ENCODE data around the gene PREX1.

Gene PREX1

DNA sequence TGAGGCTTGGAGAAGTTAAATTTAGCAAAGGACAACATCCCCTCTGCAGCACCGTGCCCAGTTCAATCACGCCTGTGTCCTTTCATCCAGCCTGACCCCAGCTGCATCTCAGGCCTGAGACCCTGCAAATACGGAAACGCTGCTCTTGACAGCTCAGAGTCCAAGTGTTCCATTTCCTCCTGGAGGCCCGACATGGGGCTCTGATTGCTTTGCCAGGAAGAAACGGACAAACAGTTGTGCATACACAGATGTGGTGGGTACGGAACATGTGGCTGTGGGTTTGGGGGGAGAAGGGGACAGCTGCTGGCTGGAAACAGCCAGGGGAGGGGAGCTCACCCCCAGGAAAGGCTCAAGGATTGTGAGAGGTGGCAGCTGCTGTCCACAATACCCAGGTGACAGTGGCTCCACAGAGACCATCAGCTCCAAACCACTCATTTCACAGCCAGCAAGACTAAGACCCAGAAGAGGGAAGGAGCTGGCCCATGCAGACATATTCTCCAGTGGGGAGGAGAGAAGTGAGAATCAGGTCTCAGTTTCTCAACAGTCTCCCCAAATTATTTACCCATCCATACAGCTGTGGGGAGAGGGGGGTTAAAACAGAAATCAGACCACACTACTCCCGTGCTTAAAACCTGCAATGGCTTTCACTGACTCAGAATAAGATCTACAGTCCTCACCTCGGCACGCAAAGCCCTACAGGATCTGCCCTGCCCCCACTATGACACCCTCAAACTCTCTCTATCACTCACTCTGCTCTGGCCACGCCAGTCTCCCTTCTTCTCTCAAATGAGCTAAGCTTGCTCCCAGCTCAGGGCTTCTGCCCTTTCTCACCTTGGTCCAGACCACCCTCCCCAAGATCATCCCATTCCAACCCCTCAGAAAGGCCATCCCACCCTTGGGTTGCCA lies 89.1 kb downstream of the PREX1 start:
- DNase-seq, result peak in 3 of 51 donors; percentile 16 to 30 (median 19)

DNA sequence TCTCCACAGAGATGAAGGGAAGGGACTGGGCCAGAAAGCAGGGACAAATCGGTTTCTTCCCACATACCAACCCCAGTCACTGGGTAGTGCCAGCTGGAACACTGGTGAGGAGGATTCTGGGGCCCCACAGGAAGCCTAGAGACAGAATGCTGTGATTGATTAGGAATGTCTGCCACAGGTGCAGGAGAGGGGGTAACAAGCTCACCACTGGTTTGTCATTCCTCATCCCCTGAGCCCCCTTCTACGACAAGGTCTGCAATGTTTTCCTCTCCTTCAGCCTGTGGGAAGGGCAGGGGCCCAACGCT lies 89.8 kb downstream of the PREX1 start:
- DNase-seq, result no peak

DNA sequence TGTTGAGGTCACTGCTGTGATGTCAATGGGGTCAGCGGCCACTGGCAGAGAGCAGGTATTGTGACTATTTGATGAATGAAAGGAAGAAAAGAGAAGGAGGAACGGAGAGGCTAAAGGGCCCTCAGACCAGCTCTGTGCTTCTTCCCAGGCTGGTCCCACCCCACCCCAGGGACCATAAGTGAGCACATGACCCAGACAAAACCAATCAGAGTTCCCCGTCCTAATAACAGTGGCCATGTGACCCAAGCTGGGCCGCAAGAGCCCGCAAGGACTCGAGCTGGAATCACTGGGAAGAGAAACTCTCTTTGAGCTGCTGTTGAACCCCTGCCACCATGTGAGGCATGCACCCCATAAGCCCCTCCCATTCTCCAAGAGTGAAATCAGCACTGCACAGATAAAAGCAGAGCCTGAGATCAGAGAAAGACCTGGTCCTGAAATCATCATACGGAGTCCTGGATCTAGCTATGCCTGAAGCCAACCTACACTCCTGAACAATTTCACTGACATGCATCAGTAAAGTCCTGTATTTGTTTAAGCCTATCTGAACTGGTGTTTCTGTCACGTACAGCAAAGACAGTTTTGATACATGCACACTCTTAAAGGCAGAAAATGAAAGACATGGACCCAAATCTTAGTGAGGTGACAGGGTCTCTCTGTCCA lies 90.2 kb downstream of the PREX1 start:
- DNase-seq, result peak in 29 of 51 donors; percentile 24 to 77 (median 61)

DNA sequence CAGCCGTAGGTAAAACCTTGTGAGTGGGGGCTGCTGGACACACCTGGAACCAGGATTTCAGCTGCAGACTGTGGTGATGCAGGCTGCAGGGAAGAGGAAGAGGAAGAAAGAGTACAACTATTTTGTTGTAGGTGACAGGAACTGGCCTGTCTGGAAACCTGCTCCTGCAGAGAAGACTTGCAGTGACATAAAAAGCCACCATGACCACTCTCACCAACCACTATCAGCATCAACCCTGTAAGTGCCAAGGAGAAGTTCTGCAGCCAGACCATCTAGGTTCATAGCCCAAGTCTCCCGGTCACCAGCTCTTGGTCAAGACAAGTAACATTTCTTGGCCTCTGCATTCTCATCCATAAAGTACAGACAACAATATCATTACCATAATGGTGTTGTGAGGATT lies 91.2 kb downstream of the PREX1 start:
- no peak for DNase-seq

DNA sequence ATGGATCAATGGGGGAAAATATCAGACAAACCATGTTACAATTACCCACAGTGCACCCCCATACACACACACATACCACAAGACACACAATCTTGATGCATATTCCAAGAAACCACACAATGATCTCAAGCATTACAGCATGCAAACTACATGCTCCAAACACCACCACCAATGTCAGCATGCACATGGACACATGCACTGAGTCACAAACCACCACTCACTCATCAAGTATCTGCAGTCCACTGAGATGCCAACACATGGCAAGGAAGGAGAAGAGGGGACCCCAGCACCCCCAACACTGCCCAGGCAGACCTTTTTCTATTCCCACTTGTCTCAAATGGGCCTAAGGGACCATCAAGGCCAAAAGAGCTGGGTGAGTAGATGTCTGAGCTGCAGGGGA lies 91.6 kb downstream of the PREX1 start:
- no peak for DNase-seq

DNA sequence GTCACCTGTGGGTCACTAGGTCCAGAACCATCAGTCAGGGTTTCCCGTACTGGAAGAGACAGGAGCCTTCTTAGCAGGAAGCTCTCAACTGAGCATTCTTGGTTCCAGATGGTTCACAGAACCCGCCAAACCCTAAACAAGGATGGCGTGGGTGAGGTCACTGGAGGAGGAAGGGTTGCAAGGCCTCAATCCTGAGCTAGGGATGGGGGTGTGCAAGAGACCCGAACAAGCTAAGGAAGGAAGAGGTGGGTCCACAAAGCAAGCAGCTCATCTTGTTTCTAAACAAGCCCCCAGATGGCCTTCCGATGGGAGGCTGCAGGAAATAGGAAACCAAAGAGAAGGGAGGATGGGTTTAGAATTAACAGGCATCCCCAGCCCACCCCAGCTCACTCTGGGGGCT lies 92.7 kb downstream of the PREX1 start:
- no peak for DNase-seq

DNA sequence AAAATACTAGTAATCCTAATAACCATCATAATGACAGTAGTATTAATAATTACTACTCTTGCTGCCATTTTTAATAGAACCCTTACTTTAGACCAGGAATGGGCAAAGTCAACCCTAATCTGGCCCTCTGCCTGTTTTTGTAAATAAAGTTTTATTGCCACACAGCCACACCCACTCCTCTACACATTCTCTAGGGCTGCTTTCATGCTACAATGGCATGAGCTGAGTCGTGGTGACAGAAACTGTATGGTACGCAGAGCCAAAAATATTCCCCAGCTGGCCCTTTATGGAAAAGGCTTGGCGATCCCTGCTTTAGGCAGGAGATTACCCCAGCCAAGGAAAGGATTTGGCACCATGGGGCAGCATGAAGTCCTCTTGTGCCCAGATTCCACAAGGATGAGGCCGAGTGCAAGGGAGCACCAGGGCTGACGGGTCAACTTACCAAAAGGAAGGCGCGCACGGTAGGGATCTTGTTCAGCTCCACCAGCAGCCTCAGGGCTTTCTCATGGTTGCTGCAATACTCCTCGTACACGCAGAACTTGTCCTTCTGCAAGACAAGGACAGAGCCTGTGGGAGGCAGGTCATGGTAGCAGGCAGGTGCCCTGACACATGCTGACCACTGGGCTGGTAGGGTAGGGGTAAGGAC lies 93.6 kb downstream of the PREX1 start:
- no peak for DNase-seq

DNA sequence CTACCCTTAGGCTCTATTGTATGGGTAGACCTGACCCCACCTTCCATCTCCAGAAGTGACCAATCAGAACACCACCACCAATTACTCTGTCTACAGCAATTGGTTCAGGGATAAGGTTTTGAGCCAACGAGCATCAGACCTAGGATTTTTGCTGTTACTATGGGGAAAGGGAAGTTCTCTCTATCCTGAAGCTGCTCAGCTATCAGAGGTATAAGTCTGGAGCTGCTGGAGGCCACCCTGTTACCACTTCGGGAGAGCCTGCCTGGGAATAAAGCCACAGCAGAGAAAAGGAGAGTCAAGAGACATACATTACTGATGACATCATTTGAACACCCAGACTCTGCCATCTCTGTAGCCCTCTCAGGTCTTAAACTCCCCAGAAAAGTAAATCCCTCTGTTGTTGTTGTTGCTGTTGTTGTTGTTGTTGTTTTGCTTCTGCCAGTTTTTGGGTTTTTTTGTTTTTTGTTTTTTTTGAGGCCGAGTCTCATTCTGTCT lies 94.5 kb downstream of the PREX1 start:
- DNase-seq, result no peak

DNA sequence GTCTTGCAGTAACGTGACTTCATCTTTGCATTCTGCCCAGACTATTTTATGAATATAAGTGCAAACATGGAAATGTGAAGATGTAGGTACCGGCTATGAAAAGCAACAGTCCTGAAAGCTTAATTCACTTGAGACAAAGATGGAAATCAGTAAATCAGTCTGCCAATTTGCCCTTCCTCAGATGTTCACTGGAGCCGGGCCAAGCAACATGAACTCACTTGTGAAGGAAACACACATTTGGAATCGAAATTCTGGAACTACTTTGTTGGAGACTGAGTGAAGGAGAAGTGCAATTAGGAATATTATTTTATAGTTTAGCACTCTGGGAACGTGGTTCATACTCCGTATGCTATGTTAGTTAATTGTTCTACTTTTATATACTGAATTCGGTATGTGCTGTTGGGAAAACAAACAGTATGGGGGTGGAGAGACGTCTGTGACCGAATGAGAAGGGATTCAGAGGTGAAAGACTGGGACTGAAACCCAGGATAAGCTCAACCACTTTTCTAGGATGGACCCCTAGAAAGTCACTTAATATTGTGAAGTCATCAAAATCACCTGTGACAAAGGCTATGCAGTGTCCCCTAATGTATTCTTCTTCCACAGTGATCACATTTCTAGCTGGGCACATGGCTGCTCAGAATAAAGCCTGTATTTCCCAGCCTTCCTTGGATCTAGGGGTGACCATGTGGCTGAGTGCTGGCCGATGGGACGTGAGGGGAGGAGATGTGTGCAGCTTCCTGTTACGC lies 95.5 kb downstream of the PREX1 start:
- peak in 19 of 51 donors; percentile 16 to 54 (median 35) for DNase-seq

DNA sequence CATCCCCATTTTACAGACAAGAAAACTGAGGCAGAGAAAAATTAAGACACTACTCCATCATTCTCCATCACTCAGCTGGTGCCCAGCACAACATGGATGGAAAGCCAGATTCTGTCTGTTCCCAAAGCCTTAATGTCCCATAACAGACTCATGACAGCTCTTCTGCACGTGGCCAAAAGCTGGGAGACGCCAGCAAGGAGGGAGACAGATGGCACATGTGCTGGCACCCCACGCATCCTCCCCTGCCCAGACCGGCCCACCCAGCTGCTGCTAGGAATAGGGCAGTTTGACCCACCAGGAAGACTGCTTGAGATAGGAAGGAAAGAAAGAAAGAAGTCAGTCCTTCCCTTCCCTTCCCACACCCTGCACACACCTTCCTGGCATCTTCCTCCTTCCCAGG lies 96.3 kb downstream of the PREX1 start:
- DNase-seq, result no peak

DNA sequence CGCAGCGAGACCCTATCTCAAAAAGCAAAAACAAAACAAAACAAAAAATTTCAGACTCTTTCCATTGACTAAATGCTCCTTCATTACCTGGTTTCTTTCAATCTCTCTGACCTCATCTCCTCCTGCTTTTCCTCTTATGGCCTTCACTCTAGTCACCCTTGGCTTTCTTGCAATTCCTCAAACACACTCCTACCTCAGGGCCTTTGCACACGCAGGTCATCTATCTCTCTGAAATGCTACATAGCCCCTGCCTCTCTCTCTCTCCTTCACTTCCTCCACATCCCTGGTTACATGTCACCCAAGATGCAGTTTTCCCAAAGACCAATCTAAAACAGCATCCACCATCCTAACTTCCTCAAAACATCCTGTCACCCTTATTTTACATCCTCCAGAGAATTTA lies 96.8 kb downstream of the PREX1 start:
- no peak for DNase-seq

DNA sequence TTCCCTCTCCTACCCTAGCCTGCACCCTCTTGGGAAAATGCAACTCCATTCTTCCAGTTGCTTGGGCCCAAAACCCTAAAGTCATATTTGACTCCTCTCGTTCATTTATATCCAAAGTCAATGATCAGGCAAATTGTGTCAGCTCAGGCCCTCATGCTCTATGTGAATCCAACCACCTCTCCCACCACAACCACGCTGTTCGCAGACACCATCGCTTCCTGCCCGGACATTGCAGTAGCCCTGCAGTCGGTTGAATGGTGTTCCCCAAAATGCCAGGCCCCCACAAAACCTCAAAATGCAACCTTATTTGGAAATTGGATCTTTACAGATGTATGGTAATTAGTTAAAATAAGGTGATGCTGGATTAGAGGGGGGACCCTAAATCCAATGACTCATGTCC lies 98.3 kb downstream of the PREX1 start:
- DNase-seq, result no peak

DNA sequence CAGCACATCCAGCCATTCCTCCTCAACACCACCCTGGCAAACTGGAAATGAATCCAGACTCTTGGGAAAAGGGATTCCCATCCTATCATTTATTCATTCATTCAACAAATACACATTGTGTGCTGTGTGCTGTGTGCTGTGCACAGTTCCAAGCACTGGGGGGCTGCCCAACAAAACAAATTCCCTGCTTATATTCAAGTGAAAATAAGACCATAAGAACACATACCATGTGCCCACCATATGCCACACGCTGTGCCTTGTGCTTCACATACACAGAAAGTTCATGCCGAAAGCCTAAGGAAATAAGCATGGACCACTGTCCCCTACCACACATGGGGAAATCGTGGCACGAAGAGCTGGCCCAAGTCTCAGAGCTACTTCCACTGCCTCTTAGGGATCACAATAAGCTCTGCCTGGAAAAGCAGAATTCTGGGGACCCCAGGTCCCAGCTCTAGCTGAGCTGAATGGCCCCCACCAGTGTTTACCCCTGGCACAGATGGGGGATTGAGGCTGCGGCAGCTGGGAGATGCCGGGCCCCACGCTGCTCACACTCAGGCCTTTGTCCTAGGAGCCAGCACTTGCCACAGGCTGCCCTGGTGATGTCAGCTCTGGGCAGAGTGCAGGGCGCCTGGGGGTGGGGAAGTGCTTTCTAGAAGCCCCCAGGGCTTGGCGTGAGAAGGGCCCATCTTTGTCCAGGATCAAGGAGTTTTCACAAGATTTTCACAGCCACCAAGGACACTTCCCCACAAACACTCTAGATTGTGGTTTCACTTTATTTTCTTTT lies 99.6 kb downstream of the PREX1 start:
- peak in 49 of 51 donors; percentile 44 to 98 (median 87) for DNase-seq

DNA sequence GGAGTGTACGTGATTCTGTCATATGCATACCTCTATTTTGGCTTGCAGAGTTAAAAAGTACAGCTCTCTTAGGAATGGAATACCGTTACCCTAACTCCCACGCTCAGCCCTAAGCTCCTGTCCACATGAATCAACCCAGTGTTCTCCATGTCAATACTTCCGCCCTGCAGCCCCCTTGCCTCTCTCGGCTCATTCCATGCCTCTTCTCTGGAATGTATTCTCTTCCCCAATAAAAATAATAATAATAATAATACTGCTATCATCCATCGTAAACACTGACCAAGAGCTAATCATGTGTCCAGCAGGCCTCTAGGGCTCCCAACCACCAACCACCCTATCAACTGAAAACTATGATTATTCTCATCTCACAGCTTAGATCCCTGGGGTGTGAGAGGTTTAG lies 100.6 kb downstream of the PREX1 start:
- no peak for DNase-seq

DNA sequence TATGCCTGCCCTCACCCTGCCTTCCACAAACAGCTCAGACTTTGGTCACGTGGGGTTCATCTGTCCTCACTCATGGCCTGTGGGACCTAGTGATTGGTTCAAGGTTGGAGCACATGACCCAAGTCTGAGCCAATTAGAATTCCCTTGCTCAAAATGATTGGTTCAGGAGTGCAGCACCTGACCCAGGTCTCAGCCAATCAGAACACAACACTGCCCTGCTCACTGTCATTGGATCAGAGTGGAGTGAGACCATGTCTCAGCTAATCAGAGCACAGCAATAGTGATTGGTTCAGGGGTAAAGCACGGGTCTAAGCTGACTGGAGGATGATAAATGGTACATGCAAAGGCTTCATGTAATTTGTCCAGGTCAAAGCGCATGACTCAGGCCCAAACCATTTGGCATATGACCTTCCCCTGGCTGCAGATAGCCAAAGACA lies 102.2 kb downstream of the PREX1 start:
- peak in 1 of 51 donors; percentile 51 for DNase-seq

DNA sequence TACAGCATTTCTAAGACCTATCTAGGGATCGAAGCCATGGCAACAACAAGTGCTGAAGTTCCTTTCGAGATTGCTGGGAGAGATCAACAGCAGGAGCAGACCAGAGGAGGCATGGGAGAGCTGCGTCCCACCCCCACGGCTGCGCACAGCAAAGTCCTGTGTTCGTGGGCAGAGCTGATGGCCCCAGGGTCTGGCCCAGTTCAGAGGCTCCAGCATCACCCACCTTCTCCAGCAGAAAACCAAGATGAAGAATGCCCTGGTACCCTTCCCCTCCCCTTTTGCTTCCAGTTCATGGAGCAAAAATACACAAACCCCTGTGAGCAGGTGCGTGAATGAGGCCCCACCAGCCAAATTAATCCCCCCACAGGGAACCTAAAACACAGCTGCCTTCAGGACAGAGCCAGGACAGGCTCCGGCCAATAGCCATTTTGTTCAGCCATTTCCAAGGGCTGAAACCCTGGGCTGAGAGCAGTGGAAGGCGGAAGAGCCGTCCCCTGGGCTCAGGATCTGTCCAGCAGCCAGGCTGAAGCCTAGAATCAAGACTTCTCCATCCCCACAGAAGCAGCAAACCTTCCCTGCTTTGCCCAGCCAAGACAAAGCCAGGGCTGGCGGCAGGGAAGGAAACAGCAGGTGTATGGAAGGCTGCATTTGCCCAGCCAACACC lies 102.8 kb downstream of the PREX1 start:
- DNase-seq, result no peak

DNA sequence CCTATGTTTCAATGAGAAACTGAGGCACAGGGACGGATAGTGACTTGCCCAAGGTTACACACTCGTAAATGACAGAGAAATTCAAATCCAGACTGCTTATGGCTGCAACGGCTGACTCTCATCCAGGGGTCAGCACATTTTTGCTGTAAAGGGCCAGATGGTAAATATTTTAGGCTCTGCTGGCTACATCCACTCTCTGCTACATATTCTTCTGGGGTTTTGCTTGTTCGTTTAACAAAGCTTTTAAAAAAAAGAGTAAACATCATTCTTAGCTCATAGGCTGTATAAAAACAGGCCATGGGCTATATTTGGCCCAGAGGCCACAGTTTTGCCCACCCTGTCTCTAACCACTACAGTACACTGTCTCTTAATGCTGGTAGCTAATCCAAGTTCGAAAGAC lies 103.4 kb downstream of the PREX1 start:
- DNase-seq, result no peak

DNA sequence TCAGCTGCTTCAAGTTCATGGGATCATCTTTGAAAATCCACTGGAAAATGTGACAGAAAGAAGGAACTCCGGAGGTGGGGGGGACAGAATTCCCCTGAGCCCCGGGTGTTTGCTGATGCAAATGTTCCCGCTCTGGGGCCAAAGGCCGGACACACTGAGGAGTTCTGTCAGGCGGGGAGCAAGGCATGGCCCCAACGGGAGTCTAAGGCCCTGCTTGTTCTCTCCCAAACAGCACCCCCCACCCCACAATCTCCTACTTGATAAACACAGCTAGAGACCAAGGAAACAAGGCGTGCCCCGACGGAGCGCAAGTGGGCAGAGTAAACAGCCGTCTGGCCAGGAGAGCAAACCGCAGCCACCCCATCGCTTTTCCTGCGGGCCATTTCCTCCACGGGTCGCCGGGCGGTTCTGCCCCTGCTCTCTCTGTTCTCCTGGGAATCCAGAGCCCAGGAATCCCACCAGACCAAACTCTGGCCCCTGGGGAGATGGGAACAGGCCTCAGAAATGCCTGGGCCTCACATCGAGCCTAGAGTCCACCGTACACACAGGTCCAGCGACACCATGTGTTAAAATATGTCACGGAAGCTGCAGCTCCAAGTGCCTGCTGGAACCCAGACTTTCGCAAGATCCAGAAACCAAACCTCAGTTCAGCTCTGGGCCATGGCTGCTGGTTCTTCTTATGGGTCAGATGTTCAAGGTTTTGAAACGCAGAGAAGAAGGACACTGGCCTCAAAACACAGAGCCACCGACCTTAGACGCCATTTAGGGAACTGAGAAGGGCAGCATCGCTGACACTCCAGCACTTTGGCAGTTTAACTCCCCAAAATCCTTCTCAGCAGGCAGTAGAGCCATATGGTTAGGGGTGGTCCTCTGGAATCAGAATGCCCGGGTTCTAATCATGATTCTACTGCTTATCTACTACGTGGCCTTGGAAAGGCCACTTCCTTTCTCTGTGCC lies 104.2 kb downstream of the PREX1 start:
- DNase-seq, result peak in 31 of 51 donors; percentile 23 to 81 (median 53)

DNA sequence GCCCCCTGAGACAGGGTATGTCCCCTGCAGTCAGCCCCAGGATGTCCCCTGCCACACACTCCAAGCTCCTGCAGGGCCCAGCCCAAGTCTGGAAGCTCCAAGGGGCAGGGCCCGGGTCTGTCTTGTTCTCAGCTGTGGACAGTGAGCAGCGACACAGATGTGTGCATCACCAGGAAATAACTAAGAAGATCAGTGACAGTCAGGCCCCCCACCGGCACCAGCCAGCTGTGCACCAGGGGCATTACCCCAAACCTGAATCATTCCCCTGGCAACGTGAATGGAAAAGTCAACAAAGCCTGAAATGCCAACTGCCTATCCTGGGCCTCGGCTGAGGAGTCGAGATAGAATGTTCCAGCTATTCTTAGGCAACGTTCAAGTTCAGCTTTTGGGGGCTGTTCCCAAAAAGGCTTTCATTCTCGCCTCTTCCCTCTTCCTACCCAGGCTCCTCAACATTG lies 105.0 kb downstream of the PREX1 start:
- peak in 7 of 51 donors; percentile 24 to 69 (median 33) for DNase-seq

Data from hypothalamus (tissue), 51 donors.